Activated CD4-positive, alpha-beta T cell treated with anti-CD3 and anti-CD28 coated beads, Interleukin-2, amount 50 U/mL, for 1 hour (primary cell): ENCODE data around the gene KPNB1.

Experiments used
- DNase-seq: peaks from one replicate; pipeline ENCODE4 v3.0.0-alpha.2; 2020

KPNB1 gene

DNA sequence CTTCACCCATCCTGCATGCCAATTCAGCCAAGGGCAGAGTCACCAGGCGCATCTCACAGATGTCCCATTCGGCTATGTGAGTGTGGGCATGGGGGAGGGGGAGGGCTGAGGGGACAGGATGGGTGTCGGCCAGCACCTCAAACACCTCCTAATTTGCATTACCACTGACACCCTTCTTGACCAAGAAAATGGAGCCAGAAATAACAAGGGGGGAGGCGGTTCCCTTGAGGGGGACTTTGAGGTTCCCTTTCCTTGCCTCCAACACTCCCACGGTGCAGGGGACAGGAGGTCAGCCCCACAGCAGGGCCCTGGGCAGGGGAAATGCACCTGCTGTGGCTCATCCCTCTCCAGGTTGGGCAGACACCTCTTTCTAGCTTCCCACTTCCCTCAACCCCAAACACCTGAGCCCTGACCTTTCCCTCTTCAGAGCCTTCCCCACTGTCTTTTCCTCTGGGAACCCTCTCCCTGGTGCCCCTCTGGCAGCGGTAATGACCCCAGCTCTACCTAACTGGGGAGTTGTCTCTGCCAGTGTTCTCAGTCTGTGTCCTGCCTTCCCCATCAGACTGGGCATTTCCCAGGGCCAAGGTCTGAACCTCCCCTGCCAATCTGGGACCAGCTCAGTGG is 65.2 kb downstream of the KPNB1 start:
- no peak for DNase-seq

DNA sequence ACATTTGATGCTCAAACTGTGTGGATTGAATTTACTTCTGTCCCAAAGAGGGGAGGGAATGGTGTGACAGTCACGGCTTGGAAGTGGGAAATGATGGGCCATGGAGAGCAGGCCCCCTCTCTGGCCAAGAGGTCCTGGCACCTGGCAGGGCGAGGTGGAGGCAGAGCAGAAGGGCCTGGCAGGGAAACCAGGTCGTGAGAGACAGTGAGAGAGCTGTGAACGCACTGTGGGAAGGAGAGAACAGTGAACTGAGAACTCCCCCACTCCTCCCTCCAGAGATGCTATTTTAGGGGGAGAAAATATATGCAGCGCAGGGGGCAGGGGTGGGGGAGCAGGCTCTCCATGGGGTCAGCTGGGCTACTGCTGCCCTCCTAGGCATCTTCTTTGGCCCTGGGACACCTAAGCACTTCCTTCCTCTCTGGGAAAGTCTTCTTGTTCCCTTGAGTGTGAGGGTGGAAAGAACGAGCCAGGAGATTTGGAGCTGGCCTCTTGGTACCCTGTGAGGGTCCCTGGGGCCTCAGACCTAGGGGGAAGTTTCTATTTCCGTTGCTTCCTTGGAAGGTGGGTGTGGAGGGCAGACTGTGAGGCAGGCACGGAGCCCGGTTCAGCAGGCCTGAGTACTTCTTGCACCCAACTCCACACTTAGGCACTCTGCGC is 66.1 kb downstream of the KPNB1 start:
- DNase-seq = no peak

DNA sequence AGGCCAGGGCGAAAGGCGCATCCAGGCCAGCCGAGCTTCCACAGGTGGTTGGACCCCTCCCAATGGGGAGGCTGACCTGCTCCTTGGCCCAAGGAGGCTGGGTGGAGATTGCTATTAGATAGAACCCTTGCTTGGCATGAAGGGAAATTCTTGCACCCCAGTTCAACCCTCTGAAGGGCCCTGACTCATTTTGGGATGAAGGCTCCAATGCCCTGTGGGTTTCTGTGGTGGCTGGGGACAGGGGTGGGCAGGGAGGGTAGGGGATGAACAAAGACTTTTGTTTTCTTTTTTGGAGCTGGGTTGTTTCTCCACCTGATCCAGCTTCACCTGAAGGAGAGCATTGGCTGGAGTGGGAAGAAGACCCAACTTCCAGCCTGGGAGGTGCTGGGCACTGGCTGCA is 66.7 kb downstream of the KPNB1 start:
- DNase-seq = no peak

DNA sequence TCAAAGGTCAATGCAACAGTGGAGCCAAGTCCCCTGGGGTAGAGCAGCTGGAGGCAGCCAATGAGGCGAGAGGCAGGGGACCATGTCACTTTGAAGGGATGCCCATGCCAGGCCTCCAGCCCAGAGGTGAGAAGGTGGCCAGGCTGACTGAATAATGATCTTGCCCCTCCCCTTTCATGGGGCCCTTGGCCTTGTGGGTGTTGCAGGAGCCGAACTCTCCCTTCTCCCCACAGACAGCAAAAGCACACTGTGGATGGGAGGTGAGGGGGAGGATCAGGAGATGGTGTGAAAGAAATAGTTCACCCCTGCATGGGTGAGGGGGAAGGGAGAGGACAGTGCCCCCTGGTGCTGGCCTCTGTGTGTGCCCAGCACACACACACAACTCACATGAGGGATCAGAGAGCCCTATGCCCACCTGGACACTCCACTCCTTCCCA is 67.6 kb downstream of the KPNB1 start:
- no peak for DNase-seq

DNA sequence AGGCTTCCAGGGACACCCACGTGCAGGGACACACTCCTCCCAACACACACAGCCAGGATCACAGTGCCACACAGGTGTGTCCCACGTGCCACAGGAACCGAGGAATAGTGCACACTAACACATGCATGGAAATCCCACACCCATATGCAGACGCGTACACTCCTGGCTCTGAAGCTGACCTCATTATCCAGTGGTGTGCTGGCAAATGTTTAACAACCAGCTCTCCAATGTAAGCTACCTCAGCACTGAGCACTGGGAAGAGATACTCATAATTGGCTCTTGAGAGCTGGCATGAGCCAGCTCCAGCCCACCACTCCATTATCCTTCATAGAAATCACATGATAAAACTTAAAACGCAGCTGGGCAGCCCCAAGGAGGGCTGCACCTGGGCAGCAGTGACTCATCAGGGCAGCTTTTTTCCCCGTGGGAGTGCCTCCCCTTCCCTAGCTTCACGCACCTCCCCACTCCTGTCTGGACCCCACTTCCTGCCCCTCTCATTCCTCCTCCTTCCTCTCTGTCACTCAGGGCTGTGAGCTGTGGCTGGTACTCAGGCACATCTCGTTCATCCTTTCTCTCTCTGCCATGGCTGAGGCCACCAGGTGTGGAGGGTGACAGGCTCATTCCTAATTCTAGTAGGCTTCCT is 68.4 kb downstream of the KPNB1 start:
- DNase-seq = no peak

DNA sequence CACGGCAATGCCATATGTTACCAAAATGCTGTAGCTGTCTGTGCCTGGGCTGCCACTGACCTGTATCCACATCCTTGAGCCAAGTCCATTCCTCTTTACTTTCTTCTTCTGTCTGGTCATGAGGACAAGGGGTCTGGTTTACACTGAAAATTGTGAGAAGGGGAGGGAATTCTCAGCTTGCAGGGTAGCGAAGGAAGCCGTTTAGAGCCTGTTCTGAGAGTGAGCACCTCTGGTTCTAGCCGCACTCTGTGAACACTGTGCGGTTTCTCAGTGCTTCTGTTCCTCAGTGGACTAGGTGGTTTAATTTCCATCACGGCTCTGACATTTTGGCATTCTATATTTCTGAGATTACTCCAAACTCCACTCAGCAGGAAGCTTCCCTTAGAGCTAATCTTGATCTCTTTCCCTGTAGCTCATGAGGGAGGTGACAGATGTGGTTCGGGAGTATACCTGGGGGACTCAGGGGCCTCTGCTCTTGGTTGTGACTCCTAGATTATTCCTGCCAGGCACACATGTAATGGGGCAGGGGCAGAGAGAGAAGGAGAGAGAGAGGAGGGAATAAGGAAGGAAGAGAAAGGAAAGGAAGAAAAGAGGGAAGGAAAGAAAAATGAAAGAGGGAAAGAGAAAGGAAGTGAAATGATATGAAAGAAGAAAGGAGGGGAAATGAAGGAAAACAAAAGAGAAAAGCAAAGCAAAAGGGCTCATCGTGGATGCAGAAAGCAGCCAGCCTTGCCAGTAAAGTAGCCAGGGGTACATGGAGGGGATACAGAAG is 69.1 kb downstream of the KPNB1 start:
- no peak for DNase-seq

DNA sequence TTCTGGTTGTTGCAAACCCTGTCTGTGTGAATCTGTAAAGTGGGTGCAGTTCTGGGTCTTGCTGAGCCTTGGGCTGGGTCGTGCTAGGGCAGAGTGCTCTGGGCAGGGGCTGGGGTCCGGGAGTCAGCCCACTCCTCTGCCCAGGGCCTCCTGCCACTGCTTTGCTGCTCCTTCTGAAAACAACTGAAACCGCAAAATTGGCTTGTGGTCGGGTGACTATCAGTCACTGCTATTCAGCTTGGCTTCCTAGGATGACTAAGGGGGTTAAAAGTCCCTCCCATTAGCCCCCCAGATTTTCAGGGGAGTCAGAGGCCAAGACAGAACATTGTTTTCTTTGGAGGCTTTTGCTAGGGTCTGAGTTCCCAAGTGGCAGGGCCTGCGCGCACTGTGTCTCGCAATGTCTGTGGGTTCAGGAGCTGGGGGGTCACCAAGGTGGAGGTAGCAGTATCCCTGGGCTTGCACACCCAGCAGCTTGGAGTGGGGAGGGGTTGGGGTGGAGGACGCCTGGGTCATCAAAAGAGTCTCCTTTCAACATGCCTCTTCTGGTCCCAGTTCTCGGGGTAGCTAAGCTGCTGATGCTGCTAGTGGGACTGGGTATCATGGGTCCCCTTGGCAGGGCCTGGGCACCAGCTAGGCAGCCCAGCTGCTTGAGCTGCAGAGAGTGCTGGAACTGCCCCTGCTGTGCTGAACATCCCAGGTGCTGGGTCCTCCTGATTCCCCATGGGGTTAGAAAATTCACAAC is 69.9 kb downstream of the KPNB1 start:
- peak; percentile 27 for DNase-seq

DNA sequence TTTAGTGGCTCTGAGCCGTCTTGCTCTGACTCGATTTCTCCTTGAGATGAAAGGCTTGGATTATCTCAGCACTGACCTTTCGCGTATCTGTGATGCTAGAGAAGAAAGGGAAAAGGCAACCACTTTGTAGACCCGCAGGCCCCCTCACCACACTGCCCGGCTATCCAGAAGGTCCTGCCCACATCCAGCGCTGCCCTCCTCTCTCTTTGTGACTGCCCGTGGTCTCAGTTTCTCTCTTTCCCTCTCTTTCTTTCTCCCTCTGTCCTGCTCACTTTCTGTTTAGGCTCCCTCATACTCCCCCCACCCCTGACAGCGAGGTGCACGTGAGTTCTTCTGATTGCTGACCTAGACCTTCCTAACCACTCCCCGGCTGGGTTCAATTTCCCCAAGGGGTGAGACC is 70.5 kb downstream of the KPNB1 start:
- DNase-seq = no peak

DNA sequence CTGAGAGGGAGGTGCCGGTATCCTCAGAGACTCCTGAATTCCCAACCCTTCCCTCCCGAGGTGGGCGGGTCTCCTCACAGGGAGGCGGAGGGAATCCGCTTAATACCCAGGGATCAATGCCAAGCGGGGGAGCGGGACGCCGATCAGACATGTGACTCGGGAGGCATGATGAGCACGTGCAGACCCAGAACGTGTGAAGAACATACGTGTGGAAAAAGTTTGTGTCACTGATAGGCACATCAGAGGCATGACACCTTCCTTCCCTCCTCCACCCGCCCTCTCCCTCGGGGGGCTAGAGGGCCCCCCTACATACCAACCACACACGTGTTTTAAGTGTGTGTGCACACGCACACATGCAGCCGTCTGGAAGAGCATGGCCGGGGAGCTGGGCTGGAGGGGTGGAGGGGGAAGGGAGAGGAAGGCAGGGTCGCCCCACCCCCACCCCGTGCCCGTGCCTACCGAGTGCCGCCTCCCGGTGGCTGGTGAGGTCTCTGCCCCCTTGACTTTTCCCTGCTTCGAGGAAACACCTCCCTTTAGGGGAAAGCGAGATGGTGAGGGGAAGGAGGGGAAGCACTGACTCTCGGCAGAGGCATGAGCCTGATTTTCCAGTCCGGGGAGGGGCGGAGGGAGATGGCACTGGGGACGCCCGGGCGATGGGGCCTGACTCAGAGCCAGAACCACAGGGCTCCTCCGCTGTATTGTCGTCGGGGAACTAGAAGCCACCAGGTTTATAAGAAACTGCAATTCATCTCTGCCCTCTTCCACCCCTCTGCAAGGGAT is 71.2 kb downstream of the KPNB1 start:
- peak; percentile 83 for DNase-seq

DNA sequence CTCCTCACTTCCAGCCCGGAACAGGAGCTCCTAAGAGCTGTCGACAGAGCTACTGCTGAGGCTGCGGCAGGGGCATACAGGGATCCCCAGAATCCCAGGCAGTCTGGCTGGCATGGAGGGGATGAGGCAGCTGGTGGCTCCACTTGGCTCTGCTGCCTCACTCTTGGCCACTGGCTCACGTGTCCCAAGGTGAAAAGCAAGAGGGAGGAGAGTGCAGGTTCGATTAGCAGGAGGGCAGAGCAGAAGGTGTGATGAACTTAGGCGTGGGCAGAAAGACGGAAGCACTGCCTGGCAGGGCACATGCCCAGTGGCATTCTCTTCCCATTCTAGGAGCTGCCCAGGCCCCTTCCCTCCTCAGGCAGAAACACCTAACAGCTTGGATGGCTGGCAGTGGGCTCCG is 72.0 kb downstream of the KPNB1 start:
- DNase-seq = no peak

DNA sequence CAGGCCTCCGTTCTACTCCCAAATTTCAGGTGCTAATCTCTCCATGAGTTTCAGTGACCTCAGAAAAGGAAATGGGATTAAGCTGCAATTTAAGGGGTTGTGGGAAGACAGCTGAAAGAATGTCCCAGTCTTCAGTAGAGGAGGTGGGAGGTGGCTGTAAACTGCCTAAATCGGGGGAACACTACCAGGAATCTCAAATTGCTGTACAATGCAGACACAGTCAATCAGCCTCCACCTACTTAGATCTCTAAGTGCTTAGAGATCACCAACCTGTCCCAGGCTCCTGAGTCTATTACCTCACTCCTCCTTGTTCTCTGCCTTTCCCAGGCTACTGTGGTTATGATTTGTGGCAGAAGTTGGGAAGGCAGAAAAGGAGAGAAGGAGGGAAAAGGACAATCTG is 75.0 kb downstream of the KPNB1 start:
- DNase-seq = no peak

DNA sequence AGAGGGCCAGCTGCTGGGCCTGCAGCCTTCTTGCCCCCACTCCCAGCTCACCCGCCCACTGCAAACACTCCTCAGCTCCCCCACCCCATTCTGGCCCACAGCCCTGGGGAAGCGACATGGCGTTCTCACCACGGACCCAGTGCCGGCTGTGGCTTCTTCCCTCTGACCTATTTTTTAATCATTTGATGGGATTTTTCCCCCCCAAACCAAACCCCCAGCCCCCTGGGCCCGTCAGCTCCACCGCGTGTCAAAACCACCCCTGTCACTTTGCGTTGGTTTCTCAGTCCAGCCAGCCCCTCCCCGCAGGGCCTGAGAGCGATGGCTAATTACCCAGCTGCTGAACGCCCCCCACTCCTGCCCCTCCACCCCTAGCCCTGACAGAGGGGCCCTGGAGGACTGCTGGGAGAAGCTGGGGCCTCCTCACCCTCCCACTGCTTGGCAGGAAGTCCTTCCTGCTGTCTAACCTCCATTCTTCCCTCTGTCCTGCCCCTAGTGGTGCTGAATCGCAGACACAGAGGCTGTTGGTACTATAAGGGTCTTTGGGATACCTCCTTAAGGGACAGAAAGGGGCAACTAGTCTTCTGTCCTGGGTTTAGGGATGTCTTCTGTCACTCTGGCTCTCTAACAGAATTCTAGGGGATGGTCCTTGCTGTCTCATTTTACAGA is 75.9 kb downstream of the KPNB1 start:
- DNase-seq = no peak

DNA sequence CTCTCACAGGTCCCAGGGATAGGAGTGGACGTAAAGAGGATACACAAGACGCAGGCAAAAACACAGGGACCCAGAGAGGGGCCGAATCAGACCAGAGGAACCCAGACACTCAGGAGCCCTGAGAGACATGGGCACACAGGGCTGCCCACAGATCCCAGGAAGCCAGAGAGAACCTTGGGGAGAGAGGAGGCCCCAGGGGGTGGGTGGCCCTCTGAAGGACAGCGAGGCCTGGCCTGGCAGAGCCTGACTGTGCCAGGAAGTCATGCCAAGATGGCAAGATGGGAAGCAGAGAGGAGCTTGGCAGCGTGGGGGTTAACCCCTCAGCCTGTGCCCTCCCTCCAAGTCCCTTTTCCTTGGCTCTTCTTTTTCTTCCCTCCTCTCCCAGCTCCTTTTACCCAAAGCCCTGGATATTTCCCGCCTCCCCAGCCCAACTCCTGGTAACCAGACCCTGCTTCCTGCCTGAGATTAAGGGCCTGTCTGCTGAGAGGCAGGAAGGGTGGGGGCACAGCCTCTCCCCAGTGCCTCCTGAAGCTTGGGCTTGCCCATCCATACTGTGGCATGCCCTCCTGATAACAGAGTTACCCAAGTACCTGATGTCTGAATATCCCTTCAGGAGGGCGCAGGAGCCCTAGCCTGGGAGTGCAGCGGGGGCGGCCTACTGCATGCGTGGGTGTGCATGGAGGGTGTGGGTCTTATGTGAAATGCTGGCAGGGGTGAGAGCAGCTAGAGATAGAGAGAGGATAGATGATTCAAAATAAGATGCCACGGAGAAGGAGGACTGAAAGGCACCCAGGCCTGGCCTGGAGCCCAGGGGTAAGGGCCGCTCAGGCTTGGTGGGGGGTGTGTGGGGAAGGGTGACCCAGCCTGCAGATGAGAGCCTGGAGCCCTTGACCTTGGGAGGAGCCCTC is 77.3 kb downstream of the KPNB1 start:
- no peak for DNase-seq

DNA sequence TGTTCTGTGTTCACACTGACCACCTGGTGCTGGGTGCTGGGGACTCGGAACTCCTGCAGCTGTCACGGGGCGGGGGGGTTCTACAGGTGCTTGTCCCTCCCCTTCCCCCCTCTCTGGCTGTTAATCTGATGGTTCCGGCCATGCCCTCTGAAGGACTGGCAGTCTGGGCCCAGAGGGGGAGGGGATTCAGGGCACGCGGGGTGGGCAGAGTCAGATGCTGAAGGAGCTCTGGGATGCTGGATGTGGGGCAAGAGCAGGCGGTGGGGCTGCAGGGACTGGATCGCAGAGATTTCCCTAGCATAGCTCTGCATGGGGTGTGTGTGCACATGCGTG is 78.0 kb downstream of the KPNB1 start:
- no peak for DNase-seq

DNA sequence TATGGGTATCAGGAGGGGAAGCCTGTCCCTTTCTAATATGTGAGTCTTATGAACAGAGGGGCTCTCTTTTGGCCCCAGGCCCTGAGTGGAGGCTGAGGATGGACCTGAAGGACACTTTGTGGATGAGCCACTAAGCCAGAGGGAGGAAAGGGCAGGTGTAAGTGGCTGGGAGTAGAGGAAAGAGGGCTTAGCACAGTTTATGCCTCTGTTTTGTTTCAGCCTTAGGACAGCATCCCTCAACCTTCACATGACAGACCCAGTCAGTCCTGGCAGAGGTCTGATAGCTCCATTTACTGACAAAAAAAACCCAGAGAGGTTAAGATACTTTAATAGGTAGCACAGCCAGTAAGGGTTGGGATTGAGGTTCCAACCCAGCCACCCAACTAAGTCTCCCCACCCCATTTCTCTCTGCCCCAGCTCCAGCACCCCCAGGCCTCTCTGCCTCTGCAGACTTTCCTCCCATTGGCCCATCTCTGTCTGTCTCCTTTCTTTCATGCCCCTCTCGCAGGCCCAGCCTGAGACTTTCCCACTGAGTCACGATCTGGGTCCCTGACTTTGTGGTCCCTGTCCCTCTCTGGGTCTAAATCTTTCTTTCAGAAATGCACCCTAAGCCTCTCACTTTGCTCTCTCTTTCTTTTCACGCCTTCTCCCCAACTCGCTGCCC is 78.6 kb downstream of the KPNB1 start:
- no peak for DNase-seq

DNA sequence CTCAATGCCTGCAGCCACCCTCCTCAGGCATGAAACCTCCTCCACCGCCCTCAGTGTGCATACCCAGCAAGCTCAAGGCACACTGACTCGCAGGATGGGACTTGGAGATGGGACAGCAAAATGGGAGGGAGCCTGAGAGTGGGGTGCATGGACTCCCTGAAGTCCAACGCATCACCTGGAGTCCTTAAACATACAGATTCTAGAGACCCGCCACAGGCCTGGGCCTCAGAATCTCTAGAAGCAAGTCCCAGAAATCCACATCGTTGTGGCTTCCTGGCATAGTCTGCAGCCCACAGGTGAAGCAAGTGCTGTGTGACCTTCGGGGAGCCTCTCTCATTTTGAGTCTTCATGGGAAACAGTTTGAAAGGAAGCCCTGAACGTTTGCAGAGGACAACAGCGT is 79.8 kb downstream of the KPNB1 start:
- no peak for DNase-seq

DNA sequence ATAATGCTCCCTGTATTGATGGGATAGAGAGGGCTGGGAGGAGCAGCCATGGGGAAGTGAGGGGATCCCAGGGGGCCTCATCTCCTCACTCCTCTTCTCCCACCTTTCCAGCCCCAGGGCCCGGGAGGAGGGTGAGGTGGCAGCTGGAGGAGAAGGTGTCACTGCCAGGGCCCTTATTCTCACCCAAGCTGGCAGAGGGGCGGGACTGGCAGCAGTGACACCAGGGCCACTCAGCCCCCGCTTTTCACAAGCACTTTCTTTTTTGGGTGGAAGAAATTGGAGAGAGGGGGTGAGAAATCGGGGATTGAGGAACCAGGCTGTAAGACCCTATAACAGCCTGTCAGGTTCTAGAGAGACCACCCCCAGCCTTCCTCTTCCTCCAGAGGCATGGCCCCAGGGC is 81.0 kb downstream of the KPNB1 start:
- no peak for DNase-seq

DNA sequence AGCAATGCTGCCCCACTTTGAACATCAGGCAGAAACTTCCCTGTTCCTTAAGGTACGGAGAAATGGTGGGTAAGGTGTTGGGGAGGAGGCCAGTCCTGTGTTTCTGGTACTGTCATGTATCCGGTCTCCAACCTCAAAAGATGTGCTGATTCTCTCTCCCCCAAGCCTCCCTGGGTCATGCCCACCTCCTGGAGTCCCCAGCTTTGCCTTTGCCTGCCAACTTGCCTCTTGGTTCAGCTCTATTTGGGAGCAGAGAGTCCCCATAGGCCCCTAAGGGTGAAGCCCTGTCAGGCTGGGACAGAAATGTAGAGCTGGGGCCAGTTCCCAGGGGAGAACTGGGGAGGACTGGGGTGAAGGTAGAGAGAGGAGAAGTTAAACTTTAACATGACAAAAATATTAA is 81.7 kb downstream of the KPNB1 start:
- no peak for DNase-seq

DNA sequence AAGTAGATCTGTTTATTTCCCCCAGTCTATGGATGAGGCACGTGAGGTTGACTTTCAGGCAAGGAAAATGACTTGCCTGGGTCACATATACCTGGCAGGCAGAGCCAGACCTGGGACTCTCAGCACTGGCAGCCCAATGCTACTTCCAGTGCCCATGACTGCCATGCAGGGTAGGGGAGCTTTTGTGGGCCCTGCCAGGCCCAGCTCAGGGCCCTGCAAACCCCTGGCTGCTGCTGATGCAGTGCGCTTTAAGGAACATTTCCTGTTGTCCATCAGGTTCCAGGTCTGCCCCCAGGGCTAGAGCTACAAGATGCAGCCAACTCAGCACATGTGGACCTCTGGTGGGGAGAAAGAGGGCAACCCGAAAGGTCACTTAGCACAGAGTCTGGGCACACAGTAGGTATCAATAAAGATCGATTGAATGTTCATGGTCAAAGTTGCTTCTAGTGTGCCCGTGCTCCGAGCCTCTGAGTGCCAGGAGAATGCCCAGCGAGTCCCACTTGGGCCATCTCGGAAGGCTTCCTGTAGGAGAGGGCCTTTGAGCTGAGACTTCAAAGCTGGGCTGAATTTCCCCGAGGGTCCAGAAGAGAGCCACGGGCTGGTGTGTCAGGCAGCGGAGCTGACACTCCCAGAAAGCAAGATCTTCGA is 82.8 kb downstream of the KPNB1 start:
- no peak for DNase-seq
